ENCODE data around the gene ARCN1. TPM values are rescaled to one million over a fixed set of nuclear protein-coding genes. Genes with fewer than 3 reads are reported as not detected.

ARCN1 gene
- total RNA-seq, 1 donor: 172 TPM

GRCh38 chr11:118614511-118614910, 42.3 kb downstream of the ARCN1 start:
- H3K4me3 ChIP-seq (ENCODE audit: insufficient read depth, low read length): no peak overlapping the region
- no peak for DNase-seq (ENCODE audit: insufficient read length, low spot score, missing footprints)
- H3K4me1 ChIP-seq (ENCODE audit: insufficient read depth, low read length): peaks cover 54% of the 10 kb centered on the region
- no peaks in the 10 kb centered on the region for H4K20me1 ChIP-seq (ENCODE audit: insufficient read depth, low read length)
- H3K4me2 ChIP-seq (ENCODE audit: insufficient read depth, low read length): no peak overlapping the region
- H3K79me2 ChIP-seq (ENCODE audit: insufficient read depth, low read length): peaks cover 50% of the 10 kb centered on the region
- H3K27me3 ChIP-seq (ENCODE audit: insufficient read depth, low read length): no peaks in the 10 kb centered on the region
- H3K36me3 ChIP-seq (ENCODE audit: insufficient read depth, low read length): peaks cover 31% of the 10 kb centered on the region
- no peak overlapping the region for H3K27ac ChIP-seq (ENCODE audit: low read depth, low read length)
- TF ChIP-seq CTCF (IDR thresholded peaks at IDR 0.05; ENCODE audit: extremely low read depth, low read depth, low read length): no peak
- H2AFZ ChIP-seq (ENCODE audit: low read length): no peak overlapping the region
- no peaks in the 10 kb centered on the region for H3K9me3 ChIP-seq (ENCODE audit: low read depth, low read length)

- TF ChIP-seq CTCF (IDR thresholded peaks at IDR 0.05; ENCODE audit: extremely low read depth, low read depth, low read length): no peak
- Histone ChIP-seq H3K9me3 (ENCODE audit: low read depth, low read length) (no peaks in the 10 kb centered on the region), H3K27me3 (ENCODE audit: insufficient read depth, low read length) (no peaks in the 10 kb centered on the region), H3K4me2 (ENCODE audit: insufficient read depth, low read length) (no peak overlapping the region), H2AFZ (ENCODE audit: low read length) (no peak overlapping the region), H3K27ac (ENCODE audit: low read depth, low read length) (peak overlapping the region; percentile 36), H3K36me3 (ENCODE audit: insufficient read depth, low read length) (peaks cover 31% of the 10 kb centered on the region), H3K4me3 (ENCODE audit: insufficient read depth, low read length) (no peak overlapping the region), H4K20me1 (ENCODE audit: insufficient read depth, low read length) (no peaks in the 10 kb centered on the region), H3K4me1 (ENCODE audit: insufficient read depth, low read length) (peaks cover 55% of the 10 kb centered on the region), H3K79me2 (ENCODE audit: insufficient read depth, low read length) (peaks cover 41% of the 10 kb centered on the region)
- DNase-seq (ENCODE audit: insufficient read length, low spot score, missing footprints): no peak
Measured at GRCh38 chr11:118615282-118615975, 43.2 kb downstream of the ARCN1 start.

- no peak overlapping the region for H2AFZ ChIP-seq (ENCODE audit: low read length)
- H3K79me2 ChIP-seq (ENCODE audit: insufficient read depth, low read length): peaks cover 36% of the 10 kb centered on the region
Measured at GRCh38 chr11:118615976-118616371, 43.8 kb downstream of the ARCN1 start.

More at GRCh38 chr11:118615976-118616371, 43.8 kb downstream of the ARCN1 start:
- Histone ChIP-seq H3K4me1 (ENCODE audit: insufficient read depth, low read length) (peaks cover 59% of the 10 kb centered on the region), H3K4me2 (ENCODE audit: insufficient read depth, low read length) (no peak overlapping the region), H3K27ac (ENCODE audit: low read depth, low read length) (peak overlapping the region; percentile 36), H4K20me1 (ENCODE audit: insufficient read depth, low read length) (no peaks in the 10 kb centered on the region), H3K9me3 (ENCODE audit: low read depth, low read length) (no peaks in the 10 kb centered on the region), H3K36me3 (ENCODE audit: insufficient read depth, low read length) (peaks cover 31% of the 10 kb centered on the region), H3K4me3 (ENCODE audit: insufficient read depth, low read length) (no peak overlapping the region), H3K27me3 (ENCODE audit: insufficient read depth, low read length) (no peaks in the 10 kb centered on the region)
- no peak for DNase-seq (ENCODE audit: insufficient read length, low spot score, missing footprints)
- TF ChIP-seq CTCF (IDR thresholded peaks at IDR 0.05; ENCODE audit: extremely low read depth, low read depth, low read length): no peak
